Measurements from ENCODE around the gene MINDY4.

The MINDY4 gene

DNA sequence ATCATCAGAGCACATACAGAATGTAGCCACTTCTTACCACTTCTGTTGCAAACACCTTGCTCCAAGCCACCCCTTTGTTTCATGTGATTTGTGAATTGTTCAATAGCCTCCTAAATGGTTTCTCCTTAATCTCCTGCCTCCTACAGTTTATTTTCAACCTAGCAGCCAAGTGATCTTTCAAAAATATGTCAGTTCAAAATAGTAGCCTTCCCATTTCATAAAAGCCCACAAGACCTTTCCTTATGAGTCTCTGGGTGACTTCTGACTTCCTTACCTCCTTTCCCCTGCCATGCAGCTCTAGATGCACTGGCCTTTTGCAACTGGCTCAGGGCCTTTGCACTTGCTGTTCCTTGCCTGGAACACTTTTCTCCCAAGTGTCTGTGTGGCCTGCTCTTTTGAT, 4.8 kb downstream of the MINDY4 start:
- no peak for DNase-seq (ENCODE audit: low read depth)

DNA sequence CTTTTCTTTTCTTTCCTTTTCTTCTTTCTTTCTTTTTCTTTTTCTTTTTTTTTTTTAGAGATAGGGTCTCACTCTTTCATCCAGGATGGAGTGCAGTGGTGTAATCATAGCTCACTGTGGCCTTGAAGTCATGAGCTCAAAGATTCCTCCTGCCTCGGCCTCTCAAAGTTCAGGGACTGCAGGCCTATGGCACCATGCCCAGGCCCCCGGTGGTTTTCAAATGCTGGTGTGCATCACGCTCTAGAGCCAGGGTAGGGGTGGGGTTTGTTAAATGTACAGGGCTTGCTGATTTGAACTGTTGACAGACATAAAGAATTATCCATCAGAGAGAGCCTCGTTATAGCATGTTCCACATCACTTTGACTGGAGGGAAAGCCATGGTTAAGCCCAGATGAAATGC, 5.8 kb downstream of the MINDY4 start:
- DNase-seq (ENCODE audit: low read depth) = no peak

DNA sequence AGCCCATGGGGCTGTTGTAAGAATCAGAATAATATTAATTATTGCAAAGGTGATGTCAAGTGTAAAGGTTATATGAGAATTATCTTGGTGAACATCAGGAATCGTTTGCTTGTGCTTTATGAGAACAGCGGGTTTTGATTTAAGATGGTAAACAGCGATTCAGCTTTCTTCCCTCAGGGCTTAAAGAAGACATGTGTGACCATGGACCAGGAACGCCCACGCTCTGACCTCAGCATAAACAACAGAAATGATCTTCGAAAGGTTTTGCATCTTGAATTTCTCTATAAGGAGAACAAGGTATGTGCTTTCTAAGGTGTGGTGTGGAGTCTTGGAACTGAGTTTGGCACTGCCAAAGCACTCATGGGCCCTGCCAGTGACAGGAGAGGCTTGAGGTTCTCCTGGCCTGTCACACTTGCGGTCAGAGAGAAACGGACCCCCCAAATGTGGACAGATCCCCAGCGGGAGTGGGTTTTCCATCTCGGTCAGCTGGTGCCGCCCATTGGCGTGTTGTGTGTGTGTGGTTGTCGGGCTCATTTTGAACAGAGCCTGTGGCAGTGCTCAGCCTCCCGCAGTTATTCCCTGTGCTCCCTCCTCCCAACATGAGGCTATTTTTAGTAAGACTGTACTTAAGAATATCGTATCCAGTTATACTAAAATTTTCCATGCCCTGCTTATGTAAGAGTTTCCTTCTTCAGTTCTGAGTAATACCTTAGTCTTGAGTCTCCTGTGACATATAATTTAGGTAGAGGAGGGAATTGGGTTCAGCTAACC, 7.2 kb downstream of the MINDY4 start:
- DNase-seq (ENCODE audit: low read depth) = no peak

DNA sequence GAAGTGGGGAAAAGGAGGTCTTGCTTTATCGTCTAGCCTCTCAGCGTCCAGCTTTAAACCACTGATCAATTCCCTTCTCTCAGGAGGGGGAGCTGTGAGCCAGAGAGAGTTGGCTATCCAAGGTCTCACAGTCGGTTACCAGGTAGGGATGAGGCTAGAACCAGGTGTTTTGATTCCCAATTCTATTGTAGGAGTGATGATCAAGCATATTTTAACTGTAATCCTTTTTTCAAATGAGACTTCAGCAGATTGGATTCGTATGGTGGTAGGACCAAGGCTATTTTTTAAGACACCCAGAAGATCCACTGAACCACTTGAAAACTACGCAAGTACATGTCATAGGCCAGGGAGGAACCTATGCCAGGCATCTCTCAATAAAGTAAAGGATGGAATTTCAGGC, 8.4 kb downstream of the MINDY4 start:
- no peak for DNase-seq (ENCODE audit: low read depth)

DNA sequence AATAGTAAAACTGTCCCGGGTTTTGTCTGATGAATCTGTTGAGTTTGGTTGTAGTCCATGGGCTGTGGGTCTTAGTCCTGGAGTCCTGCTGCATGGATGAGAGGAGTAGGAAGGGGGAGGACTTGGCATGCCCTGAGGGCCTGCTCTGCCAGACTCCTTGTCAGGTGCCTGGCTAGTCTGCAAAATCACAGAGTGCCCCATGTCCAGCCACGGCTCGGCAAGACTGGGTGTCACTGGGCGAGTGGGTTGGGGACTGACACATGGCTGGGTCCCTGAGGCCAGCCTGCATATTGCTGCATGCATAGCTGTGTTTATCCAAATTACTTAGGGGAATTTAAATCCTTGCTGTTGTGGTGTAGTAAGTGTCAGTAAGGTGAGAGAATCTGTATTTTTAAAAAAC, 9.7 kb downstream of the MINDY4 start:
- no peak for DNase-seq (ENCODE audit: low read depth)

DNA sequence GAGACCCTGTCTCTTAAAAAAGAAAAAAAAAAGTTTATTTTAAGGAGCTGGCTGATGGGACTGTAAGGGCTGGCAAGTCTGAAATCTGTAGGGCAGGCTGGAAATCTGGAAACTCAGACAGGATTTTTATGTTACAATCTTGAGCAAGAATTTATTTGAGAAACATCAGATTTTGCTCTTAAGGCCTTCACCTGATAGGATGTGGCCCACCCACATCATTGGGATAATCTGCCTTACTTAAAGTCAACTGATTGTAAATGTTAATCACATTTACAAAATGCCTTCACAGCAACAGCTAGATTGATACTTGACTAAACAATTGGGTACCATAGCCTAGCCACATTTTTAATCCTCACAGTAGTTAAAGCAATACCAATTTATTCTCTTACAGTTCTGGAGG, 11.5 kb downstream of the MINDY4 start:
- no peak for DNase-seq (ENCODE audit: low read depth)

DNA sequence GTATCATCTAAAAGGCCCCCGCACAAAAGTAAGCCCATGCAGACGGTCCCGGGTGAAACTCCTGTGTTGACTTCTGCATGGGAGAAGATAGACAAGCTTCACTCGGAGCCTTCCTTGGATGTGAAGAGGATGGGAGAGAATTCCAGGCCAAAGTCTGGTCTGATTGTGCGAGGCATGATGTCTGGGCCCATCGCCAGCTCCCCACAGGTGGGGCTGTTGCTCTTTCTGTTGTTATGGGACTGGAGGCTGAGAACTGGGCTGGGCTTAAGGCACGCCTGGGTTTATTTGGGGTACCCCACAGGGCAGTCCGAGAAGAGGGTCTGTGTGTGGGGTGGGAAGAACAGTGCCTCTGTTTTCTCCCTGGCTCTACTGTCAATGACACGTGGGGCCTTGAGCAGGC, 14.6 kb downstream of the MINDY4 start:
- no peak for DNase-seq (ENCODE audit: low read depth)

DNA sequence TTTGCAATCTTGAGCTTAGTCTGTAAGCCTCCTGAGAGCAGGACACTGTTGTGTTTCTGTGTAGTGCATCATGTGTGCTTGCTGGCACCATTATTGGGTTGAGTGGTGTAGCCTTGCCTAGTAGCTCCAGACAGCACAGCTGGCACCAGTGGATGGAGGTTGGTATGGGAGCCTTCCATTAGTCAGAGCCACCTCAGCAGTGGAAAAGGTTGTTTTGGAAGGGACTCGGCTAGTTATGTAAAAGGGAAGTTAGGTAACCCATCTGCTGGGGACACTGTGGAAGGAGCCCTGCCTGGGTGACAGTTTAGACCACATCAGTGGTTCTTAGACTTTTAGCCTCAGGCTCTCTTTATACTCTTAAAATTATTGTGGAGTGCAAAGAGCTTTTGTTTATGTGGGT, 16.3 kb downstream of the MINDY4 start:
- no peak for DNase-seq (ENCODE audit: low read depth)

DNA sequence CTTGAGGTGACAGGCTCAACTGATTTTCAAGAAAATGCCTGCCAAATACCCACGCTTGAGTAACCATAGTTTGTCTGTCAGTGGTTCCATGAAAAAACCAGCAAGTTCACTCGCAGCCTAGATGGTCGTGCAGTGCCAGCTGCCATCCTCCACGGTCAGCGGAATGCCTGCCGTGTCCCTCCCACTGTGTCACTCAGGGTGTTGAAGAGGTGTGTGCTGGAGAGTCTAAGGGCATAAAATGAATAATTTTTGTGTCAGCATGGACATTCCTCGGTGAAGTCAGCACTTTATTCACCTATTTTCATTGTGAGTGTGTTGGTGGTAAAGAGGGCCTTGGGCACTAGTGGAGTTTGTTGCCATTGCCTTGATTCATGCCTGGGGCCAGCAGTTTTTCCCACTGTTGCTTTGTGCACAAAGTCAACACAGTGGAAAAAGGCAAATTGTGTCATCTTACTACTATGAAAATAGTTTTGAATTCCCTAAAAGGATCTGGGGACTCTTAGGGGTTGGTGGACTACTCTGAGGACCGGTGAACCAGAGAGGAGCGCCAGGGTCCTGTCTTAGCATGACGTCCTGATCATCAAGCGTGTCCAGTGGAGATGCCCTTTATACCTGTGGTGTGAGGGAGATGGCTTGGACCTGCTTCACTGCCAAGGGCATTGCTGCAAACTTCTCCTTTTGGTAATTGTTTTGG, 17.6 kb downstream of the MINDY4 start:
- no peak for DNase-seq (ENCODE audit: low read depth)

DNA sequence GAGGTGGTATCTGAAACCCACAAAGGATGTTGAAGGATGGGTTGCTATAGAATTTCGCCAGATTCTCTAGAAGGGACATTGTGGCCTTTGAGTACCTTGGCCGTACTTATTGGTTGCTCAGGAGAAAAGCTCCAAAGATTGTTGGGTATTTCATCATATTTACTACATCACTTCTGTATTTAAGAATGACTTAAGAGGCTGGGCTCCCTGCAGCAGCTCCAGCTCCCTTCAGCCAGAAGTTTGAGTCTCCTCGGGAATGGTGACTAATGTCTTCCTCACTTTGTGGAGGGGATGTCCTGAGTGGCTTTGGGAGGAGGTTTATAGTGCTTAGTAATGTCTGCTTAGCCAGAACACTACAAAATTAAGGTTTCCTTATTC, 18.1 kb downstream of the MINDY4 start:
- DNase-seq (ENCODE audit: low read depth) = no peak

DNA sequence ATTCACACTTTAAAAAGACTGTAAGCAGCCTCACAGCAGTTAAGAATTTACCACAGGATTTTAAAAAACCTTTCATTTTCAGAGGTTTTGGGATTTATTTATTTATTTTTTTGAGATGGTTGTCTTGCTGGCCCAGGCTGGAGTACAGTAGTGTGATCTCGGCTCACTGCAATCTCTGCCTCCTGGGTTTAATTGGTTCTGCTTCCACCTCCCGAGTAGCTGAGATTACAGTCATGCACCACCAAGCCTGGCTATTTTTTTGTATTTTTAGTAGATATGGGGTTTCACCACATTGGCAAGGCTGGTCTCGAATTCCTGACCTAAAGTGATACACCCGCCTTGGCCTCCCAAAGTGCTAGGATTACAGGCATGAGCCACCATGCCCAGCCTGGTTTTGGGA, 19.1 kb downstream of the MINDY4 start:
- no peak for DNase-seq (ENCODE audit: low read depth)

DNA sequence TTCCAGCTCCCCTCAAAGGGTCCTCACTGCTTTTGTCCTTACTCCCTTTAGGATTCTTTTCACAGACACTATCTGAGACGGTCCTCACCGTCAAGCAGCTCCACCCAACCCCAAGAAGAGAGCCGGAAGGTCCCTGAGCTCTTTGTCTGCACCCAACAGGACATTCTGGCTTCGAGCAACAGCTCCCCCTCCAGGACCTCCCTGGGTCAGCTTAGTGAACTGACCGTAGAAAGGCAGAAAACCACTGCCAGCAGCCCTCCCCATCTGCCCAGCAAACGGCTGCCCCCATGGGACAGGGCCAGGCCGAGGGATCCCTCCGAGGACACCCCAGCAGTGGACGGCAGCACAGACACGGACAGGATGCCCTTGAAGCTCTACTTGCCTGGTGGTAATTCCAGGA, 19.9 kb downstream of the MINDY4 start:
- no peak for DNase-seq (ENCODE audit: low read depth)

DNA sequence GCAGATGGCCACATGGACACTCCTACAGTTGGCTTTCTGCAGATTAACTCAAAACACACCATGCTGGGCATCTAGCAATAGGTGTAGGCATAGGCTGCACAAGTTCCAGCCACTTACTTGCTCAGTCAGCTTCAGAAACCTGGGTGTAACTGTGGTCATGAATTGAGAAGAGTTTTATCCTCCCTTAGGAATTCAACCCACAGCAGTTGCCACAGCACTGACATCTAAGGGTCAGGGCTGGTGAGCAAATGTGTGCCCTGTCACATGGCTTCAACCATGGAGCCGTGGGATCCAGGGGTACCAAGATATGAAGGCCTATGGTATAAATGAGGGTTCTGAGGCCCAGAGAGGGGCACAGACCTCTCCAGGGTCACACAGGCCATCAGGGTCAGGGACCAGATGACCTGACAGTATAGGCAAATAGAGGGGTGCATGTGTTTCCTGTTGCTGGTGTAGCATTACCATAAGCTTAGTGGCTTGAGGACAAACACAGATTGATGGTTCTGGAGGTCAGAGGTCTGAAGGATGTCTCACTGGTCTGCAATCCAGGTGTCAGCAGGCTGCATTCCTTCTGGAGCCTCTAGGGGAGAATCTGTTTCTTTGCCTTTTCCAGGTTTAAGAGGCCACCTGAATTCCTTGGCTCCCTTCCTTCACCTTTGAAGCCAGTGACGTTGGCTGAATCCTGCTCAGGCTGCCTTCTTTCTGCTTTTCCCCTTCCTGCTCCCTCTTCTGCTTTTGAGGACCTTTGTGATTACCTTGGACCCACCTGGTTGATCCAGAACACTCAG, 24.1 kb downstream of the MINDY4 start:
- no peak for DNase-seq (ENCODE audit: low read depth)

DNA sequence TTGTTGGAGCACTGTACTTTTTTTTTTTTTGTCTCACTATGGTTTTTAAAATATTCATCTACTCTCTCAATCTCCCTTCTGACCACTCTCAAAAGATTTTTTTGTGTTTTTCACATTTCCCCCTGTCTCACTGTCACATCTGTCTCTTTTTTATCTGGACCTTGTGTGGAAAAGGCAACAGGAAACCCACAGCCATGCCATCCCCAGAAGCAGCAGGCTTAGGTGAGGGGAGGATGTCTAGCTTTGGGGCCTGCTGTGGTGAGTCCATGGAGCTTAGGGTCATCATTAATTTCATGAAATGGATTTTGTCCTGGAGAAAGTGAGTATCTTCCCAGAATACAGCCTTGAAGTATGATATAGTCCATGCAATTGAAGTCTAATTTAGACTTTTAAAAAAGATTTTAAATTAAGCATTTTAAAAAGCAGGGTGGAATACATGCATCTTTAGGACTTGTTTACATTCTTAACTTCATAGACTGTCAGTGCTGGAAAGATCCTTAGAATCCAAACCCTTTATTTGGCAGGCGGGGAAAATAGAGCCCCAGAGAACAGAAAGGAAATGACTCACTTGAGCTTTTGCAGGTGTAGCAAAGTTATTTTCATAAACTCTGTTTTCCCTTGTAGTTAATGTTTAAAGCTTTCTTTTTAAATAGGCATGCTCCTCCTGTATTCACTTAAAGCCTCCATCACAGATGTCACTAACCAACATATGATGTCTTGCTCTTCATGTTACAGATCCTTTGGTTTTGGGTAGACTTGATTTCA, 25.1 kb downstream of the MINDY4 start:
- DNase-seq (ENCODE audit: low read depth) = no peak

DNA sequence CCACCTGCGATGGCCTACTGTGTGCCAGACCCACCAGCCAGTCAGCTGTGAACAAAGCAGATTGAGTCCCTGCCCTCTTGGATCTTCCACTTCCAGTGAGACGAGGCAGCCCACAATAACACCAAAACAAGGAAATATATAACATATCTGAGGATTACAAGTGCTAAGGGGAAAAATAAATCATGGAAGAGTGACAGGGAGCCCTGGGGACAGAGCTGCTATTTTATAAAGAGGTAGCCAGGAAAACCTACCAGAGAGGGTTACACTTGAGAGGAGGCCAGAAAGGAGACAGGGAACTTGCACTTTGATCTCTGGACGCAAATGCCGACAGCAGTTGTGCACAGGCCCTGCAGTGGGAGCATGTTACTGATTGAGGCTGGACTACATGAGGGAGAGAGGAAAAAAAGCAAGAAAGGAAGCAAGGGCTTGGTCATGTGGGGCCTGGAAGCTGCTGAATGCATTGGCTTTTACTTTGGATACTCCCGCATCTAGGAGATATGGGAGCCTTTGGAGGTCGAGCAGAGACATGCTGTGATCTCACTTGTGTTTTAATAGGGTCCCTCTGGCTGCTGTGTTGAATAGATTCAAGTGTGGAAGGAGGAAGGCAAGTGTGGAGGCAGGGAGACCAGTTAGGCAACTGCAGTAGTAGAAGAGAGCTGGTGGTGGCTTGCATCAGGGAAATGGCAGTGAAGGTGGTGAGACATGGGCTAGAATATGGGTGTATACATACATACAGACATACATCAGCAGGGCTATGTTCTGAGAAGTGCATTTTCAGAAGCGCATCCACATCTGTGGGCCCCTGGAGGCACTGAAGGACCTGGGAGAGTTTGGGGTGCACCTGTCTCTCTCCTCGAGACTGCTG, 26.2 kb downstream of the MINDY4 start:
- DNase-seq (ENCODE audit: low read depth) = no peak

DNA sequence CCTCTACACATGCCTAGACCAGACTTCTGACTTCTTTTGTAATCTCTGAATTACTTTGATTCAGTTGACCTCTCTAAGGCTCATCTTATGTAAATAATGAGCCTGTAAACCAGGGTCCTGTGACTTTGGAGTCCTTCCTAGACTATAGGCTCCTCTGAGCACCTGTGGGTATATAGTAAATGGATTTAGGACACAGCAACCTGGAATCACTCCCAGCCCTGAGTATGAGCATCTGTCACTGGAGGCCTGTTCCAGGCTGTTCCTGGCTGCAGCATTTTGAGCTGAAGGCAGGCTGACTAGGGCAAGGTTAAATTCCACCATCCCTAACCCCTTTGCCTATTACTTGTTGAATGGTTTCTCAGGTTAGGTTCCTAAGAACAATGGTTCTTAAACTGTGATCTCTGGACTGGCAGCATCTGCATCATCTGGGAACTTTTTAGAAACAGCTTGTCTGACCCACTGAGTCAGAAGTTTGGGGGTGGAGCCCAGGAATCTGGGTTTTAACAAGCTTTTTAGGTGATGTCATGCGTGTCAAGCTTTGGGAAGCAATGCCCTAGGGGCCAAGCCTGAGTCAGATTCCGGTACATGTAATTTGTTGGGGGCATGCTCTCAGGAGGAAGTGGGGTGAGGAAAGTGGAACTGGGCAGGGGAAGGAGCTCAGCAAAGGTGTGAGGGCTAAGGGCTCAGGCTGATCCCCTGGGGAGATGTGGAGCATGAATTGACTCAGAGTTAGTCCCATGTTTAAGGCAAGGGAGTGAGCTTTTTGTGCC, 28.2 kb downstream of the MINDY4 start:
- no peak for DNase-seq (ENCODE audit: low read depth)

DNA sequence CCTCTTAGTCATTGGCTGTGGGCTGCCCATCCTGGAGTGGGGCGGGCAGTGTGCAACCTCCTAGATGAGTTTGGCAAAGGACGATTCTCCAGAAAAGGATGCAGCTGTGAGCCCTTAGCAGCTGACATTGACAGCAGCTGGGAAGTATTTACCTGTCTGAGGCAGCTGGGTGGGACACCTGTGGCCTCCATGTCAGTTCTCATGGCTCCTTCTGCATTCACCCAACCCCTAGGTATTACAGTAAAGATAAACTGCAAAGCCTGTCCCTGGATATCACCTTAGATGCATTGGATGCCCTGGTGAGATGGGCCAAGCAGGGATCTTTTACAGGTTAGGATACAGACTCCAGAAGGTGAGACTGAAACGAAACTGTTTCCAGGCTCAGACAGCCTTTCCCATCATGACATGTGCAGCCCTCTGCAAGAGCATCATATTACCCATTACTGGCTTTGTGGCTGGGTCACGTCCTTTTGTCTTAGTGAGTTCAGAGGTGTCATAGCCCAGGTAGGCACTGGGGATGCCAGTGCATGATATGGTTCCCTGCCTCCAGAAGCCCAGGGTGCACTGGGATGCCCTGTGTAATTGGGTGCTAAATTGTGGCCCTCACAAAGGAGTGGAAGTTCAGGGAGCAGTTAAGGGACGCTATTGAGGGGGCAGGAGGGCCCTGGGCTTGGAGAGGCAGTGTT, 28.9 kb downstream of the MINDY4 start:
- DNase-seq (ENCODE audit: low read depth) = no peak

DNA sequence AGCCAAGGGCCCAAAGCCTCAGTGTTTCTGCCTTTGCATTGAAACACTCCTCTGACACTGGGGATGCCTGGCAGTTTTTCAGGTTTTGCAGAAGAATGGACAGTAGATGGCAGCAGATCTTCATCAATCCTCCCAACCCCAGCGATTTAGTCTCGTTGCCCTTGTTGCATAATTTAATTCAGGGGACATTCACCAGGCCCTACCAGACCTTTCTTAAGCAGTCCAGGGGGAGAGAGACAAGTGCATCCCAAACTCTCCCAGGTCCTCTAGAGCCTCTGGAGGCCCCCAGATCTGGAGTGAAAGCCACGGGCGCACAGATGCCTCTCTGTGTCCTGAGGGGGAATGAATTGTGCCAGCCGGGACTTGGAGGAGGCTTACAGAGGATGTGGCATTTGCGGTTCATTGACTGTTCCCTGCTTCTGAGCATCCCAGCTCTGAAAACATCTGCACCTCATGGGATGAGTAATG, 29.6 kb downstream of the MINDY4 start:
- DNase-seq (ENCODE audit: low read depth) = no peak

DNA sequence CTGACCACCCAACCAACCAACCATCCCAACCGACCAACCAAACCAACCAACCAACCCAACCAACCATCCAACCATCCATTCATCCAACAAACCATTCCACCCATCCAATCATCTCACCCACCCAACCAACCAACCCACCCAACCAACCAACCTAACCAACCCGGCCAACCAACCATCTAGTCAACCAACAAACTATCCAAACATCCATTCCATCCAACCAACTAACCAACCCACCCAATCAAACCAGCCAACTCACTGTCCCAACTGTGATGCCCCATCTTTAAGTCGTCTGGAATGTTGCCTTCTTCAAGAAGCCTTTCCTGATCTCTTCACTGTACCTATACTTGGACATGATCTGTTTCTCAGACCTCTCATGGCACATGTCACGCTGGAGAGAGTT, 31.6 kb downstream of the MINDY4 start:
- no peak for DNase-seq (ENCODE audit: low read depth)

DNA sequence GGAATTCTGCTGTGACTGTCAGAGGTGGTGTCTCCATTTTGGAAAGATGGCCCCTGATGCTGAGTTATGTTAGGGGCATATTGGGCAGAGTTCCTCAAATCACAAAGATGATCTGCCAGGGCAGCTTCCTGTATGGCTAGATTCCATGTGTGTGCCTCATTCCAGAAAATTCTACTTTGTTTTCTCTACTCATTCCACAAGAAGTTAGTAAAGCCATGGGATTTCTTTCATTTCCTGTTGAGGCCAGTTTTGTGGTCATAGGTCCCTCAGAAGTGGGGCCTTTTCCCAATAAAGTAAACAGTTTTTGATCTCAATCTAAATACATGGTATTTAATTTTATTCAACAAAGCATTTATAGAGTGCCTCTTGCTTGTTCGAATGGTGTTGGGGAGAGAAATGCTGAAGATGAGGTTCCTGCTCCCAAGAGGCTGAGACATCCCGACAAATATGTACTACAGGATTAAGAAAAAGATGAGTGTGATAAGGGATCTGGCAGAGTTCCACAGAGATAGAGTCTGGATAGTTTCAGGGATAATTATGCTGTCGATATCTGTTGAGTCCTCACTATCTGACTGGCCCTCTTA, 33.0 kb downstream of the MINDY4 start:
- DNase-seq (ENCODE audit: low read depth) = no peak
